OCI-LY1 (cell line): ENCODE measurements around the gene GIPC3.

Experiments
- H2AFZ ChIP-seq: fragments of 200-600 bp; sonication (generic), shearing (Covaris generic); 2 replicates; pipeline ENCODE4 v1.6.0; 2014; ENCODE audit warnings: antibody characterized with exemption, mild to moderate bottlenecking, low read length
- H3F3A ChIP-seq: fragments of 200-600 bp; sonication (generic), shearing (Covaris generic); 2 replicates; pipeline ENCODE4 v1.6.0; 2014; ENCODE audit warnings: mild to moderate bottlenecking, antibody characterized with exemption, low read length, moderate library complexity; ENCODE audit not compliant: insufficient read depth
- H3K27ac ChIP-seq: fragments of 200-600 bp; sonication (generic); 2 replicates; pipeline ENCODE4 v1.5.1; 2014; ENCODE audit warnings: low read length, mixed run types, mild to moderate bottlenecking, low read depth; ENCODE audit not compliant: poor library complexity, severe bottlenecking
- H3K27me3 ChIP-seq: fragments of 200-600 bp; sonication (generic); 2 replicates; pipeline ENCODE4 v1.6.0; 2014; ENCODE audit warnings: antibody characterized with exemption, mild to moderate bottlenecking, low read length, moderate library complexity; ENCODE audit not compliant: insufficient read depth
- H3K36me3 ChIP-seq: fragments of 200-600 bp; sonication (generic); 2 replicates; pipeline ENCODE4 v1.6.1; 2014; ENCODE audit warnings: mild to moderate bottlenecking, antibody characterized with exemption, low read length, moderate library complexity, mixed read lengths; ENCODE audit not compliant: insufficient read depth
- H3K4me1 ChIP-seq: fragments of 200-600 bp; sonication (generic); 2 replicates; pipeline ENCODE4 v1.5.1; 2014; ENCODE audit warnings: mild to moderate bottlenecking, low read length, moderate library complexity; ENCODE audit not compliant: insufficient read depth, severe bottlenecking
- H3K4me2 ChIP-seq: fragments of 200-600 bp; sonication (generic), shearing (Covaris generic); 2 replicates; pipeline ENCODE4 v1.6.1; 2014; ENCODE audit warnings: low read length
- H3K4me3 ChIP-seq: fragments of 200-600 bp; sonication (generic); 2 replicates; pipeline ENCODE4 v1.5.1; 2014; ENCODE audit warnings: low read length, low read depth, mild to moderate bottlenecking, mixed read lengths; ENCODE audit not compliant: poor library complexity, severe bottlenecking
- H3K79me2 ChIP-seq: fragments of 200-600 bp; shearing (Covaris generic); 2 replicates; pipeline ENCODE4 v1.6.1; 2016; ENCODE audit warnings: mixed run types, low read length, mixed read lengths; ENCODE audit not compliant: insufficient read depth
- H3K9ac ChIP-seq: fragments of 200-600 bp; sonication (generic), shearing (Covaris generic); 2 replicates; pipeline ENCODE4 v1.6.1; 2014; ENCODE audit warnings: mild to moderate bottlenecking, low read length, mixed read lengths
- H3K9me2 ChIP-seq: fragments of 200-600 bp; sonication (generic), shearing (Covaris generic); 2 replicates; pipeline ENCODE4 v1.6.1; 2014; ENCODE audit warnings: low read depth, mild to moderate bottlenecking, low read length, mixed read lengths
- H3K9me3 ChIP-seq: fragments of 200-600 bp; shearing (Covaris generic); 2 replicates; pipeline ENCODE4 v1.6.1; 2014; ENCODE audit warnings: low read length, mixed read lengths
- H4K20me1 ChIP-seq: fragments of 200-600 bp; sonication (generic), shearing (Covaris generic); 2 replicates; pipeline ENCODE4 v1.6.0; 2016; ENCODE audit warnings: mild to moderate bottlenecking, low read length; ENCODE audit not compliant: insufficient read depth
- EZH2 ChIP-seq: fragments of 200-600 bp; sonication (generic), shearing (Covaris generic); IDR thresholded peaks from 2 replicates; pipeline ENCODE4 v1.8.0; 2017; ENCODE audit warnings: borderline replicate concordance, mixed run types, mild to moderate bottlenecking, antibody characterized with exemption, low read length, moderate library complexity, mixed read lengths
- TF ChIP-seq, protein P1 (sequence below): fragments of 200-600 bp; sonication (generic), shearing (Covaris generic); IDR thresholded peaks from 2 replicates; pipeline ENCODE4 v1.5.1; 2017; ENCODE audit warnings: mild to moderate bottlenecking, antibody characterized with exemption, low read length, moderate library complexity, mixed read lengths

The GIPC3 gene

GRCh38 chr19:3585301-3586126 is at the start of gene GIPC3:
GIPC3 (plus strand) TSS chr19:3585478; CDS start chr19:3585598, 120 bp downstream.
- no peak within 1 kb of the TSS for H3K9ac ChIP-seq
- no peak within 1 kb of the TSS for H3K4me2 ChIP-seq
- no peaks in the 10 kb centered on the region for H3K36me3 ChIP-seq
- H2AFZ ChIP-seq, result no peak within 1 kb of the TSS
- H3K27ac ChIP-seq, result no peak within 1 kb of the TSS
- peaks cover 2% of the 10 kb centered on the region; the same call in 1 of the 2 replicates for H3K27me3 ChIP-seq
- no peak within 1 kb of the TSS for H3K4me3 ChIP-seq
- no peaks in the 10 kb centered on the region for H3F3A ChIP-seq
- no peaks in the 10 kb centered on the region for H4K20me1 ChIP-seq
- H3K4me1 ChIP-seq, result no peaks in the 10 kb centered on the region
- no peak for TF ChIP-seq EZH2
- TF ChIP-seq, protein P1, sequence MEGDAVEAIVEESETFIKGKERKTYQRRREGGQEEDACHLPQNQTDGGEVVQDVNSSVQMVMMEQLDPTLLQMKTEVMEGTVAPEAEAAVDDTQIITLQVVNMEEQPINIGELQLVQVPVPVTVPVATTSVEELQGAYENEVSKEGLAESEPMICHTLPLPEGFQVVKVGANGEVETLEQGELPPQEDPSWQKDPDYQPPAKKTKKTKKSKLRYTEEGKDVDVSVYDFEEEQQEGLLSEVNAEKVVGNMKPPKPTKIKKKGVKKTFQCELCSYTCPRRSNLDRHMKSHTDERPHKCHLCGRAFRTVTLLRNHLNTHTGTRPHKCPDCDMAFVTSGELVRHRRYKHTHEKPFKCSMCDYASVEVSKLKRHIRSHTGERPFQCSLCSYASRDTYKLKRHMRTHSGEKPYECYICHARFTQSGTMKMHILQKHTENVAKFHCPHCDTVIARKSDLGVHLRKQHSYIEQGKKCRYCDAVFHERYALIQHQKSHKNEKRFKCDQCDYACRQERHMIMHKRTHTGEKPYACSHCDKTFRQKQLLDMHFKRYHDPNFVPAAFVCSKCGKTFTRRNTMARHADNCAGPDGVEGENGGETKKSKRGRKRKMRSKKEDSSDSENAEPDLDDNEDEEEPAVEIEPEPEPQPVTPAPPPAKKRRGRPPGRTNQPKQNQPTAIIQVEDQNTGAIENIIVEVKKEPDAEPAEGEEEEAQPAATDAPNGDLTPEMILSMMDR, result no peak
- no peaks in the 10 kb centered on the region for H3K9me3 ChIP-seq
- no peaks in the 10 kb centered on the region for H3K9me2 ChIP-seq
- H3K79me2 ChIP-seq, result no peaks in the 10 kb centered on the region

DNA sequence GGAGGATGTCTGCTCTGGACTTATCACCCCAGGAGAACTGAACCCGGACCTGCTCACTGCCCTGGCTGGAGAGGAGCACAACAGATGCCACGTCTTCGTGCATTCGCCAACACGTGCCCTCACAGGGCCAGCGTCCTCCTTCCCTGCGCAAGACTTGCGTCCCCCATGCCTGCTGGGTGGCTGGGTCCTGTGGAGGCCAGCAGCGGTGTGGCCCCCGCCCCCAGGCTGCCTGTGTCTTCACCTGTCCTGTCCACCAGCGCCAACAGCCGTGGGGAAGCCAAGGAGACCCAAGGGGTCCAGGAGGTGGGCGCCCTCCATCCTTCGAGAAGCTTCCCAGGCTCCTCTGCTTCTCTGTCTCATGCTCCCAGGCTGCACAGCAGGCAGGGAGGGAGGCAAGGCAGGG is 49.7 kb upstream of the GIPC3 start:
- H3K4me2 ChIP-seq, result no peak overlapping the region
- no peak overlapping the region for H3K9ac ChIP-seq
- no peaks in the 10 kb centered on the region for H3F3A ChIP-seq
- no peaks in the 10 kb centered on the region for H4K20me1 ChIP-seq
- peaks cover 66% of the 10 kb centered on the region for H3K36me3 ChIP-seq
- H3K79me2 ChIP-seq, result no peaks in the 10 kb centered on the region
- TF ChIP-seq, protein P1, result no peak
- no peak for TF ChIP-seq EZH2
- no peak overlapping the region for H3K4me3 ChIP-seq
- H3K9me2 ChIP-seq, result no peaks in the 10 kb centered on the region
- H3K27me3 ChIP-seq, result no peaks in the 10 kb centered on the region
- H2AFZ ChIP-seq, result no peak overlapping the region
- no peaks in the 10 kb centered on the region for H3K9me3 ChIP-seq
- H3K4me1 ChIP-seq, result no peaks in the 10 kb centered on the region
- no peak overlapping the region for H3K27ac ChIP-seq

DNA sequence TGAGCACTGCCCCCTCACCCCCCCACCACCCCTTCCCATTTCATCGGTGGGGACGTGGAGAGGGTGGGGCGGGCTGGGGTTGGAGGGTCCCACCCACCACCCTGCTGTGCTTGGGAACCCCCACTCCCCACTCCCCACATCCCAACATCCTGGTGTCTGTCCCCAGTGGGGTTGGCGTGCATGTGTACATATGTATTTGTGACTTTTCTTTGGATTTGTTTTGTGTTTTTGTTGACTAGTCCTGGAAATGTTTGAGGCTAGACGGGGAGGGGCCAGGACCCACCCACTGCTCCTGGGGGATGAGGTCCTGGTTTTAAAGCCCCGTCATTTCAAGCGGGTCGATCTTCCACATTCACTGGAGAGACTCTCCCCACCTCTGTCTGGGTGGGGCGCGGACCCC is 49.3 kb upstream of the GIPC3 start:
- TF ChIP-seq, protein P1, result no peak
- no peak for TF ChIP-seq EZH2
- H2AFZ ChIP-seq, result no peak overlapping the region
- no peaks in the 10 kb centered on the region for H3K9me2 ChIP-seq
- no peak overlapping the region for H3K4me3 ChIP-seq
- no peak overlapping the region for H3K27ac ChIP-seq
- H3K4me1 ChIP-seq, result no peaks in the 10 kb centered on the region
- H4K20me1 ChIP-seq, result no peaks in the 10 kb centered on the region
- no peaks in the 10 kb centered on the region for H3K79me2 ChIP-seq
- no peaks in the 10 kb centered on the region for H3K9me3 ChIP-seq
- H3K4me2 ChIP-seq, result no peak overlapping the region
- H3K27me3 ChIP-seq, result no peaks in the 10 kb centered on the region
- peaks cover 62% of the 10 kb centered on the region for H3K36me3 ChIP-seq
- no peak overlapping the region for H3K9ac ChIP-seq
- H3F3A ChIP-seq, result no peaks in the 10 kb centered on the region
